K562 (cell line): Measurements from ENCODE around the gene CDCP1. TPM values are rescaled to one million over a fixed set of nuclear protein-coding genes. Genes with fewer than 3 reads are reported as not detected.

Source experiments
- CBFB ChIP-seq: sonication (generic); formaldehyde crosslinking; IDR thresholded peaks from 2 replicates; pipeline ENCODE4 v1.4.0; 2020; ENCODE audit warnings: mild to moderate bottlenecking, missing genetic modification reagents
- KDM5B ChIP-seq: fragments of 200-600 bp; sonication (generic); IDR thresholded peaks from 2 replicates; pipeline ENCODE4 v1.6.1; 2012; ENCODE audit warnings: low read depth, mild to moderate bottlenecking, moderate library complexity, low read length, control low read depth, inconsistent platforms; ENCODE audit not compliant: insufficient replicate concordance
- MIER1 ChIP-seq: fragments of 450-650 bp; IDR thresholded peaks from 2 replicates; pipeline ENCODE4 v1.6.1; 2016; ENCODE audit warnings: antibody characterized with exemption, mild to moderate bottlenecking, low read depth
- NFE2L1 ChIP-seq: fragments of 450-650 bp; IDR thresholded peaks from 2 replicates; pipeline ENCODE4 v1.6.1; 2016; ENCODE audit warnings: missing genetic modification characterization, low read depth, mild to moderate bottlenecking, missing compliant biosample characterization, moderate library complexity, borderline replicate concordance
- PHF8 ChIP-seq: fragments of 200-600 bp; sonication (generic); IDR thresholded peaks from 2 replicates; pipeline ENCODE4 v1.6.1; 2012; ENCODE audit warnings: mixed run types, mild to moderate bottlenecking, inconsistent platforms, low read length, moderate library complexity, borderline replicate concordance
- PRDM10 ChIP-seq: fragments of 450-650 bp; IDR thresholded peaks from 2 replicates; pipeline ENCODE4 v1.6.1; 2018; ENCODE audit not compliant: partially characterized antibody
- RBM25 ChIP-seq: fragments of 200-400 bp; formaldehyde crosslinking; IDR thresholded peaks from 2 replicates; pipeline ENCODE4 v1.6.1; 2018; ENCODE audit warnings: low read length, low read depth, moderate library complexity; ENCODE audit not compliant: severe bottlenecking
- RREB1 ChIP-seq: fragments of 250-450 bp; sonication (Bioruptor Pico); IDR thresholded peaks from 2 replicates; pipeline ENCODE4 v1.4.0; 2020
- SMARCB1 ChIP-seq: IDR thresholded peaks from 2 replicates; pipeline ENCODE4 v1.6.1; 2011; ENCODE audit warnings: improper control_type of control experiment, low read depth; ENCODE audit not compliant: insufficient read length
- SRSF7 ChIP-seq: fragments of 200-400 bp; formaldehyde crosslinking; optimal IDR thresholded peaks from 2 replicates; pipeline ENCODE3; 2017; ENCODE audit warnings: mild to moderate bottlenecking, low read depth, low read length
- ZKSCAN3 ChIP-seq: fragments of 250-450 bp; sonication (Bioruptor Pico); IDR thresholded peaks from 2 replicates; pipeline ENCODE4 v1.4.0; 2020
- ZNF274 ChIP-seq: IDR thresholded peaks from 2 replicates; pipeline ENCODE4 v1.6.1; 2011; ENCODE audit warnings: low read depth, mild to moderate bottlenecking, low read length, moderate library complexity, borderline replicate concordance
- ZNF699 ChIP-seq: fragments of 250-450 bp; sonication (Bioruptor Pico); IDR thresholded peaks from 2 replicates; pipeline ENCODE4 v1.8.0; 2021; ENCODE audit warnings: mild to moderate bottlenecking, moderate library complexity; ENCODE audit not compliant: insufficient replicate concordance
- ZNF766 ChIP-seq: fragments of 200-800 bp; sonication (Bioruptor generic); conservative IDR thresholded peaks from 2 replicates; pipeline ENCODE4 v1.6.1; 2016; ENCODE audit warnings: missing genetic modification characterization, missing compliant biosample characterization
- polyA plus RNA-seq, 8 experiments: library from polyadenylated mRNA; depleted of rRNA in 4 of 8; stranded (reverse) in 5 of 8; unstranded in 3 of 8; fragments of >200 nt; fragmentation: Nextera tagmentation in 2 of 8; fragmentation: Illumina TruSeq in 1 of 8; extraction: Ambion mirVana in 2 of 8; extraction: Trizol in 1 of 8; gene quantifications; 2 replicates each; pipeline versions ENCODE4 v1.2.1 to v1.2.3, GENCODE V29; 2011 to 2014; ENCODE audit warnings: inconsistent platforms in 1 of 8, missing spikeins in 1 of 8
- total RNA-seq, 7 experiments: library from RNA; depleted of rRNA in 6 of 7; stranded (reverse); fragments of >200 nt in 6 of 7; fragmentation: Illumina TruSeq in 2 of 7; extraction: Trizol in 2 of 7; gene quantifications; 2 replicates each; pipeline versions ENCODE4 v1.2.1 to v1.2.3, GENCODE V29; 2011 to 2021; ENCODE audit warnings: low replicate concordance in 1 of 7
- TF ChIP-seq, protein P1 (sequence below), 2 experiments: fragments of 450-650 bp; IDR thresholded peaks; 2 replicates each; pipeline ENCODE4 v1.6.1; 2016

The CDCP1 gene
- total and polyA plus RNA-seq, 9 of the 15 experiments (the other 6 are each of a cell fraction or from before 2014, with no cell fraction given): 3.9 to 16.4 (median 5.2) TPM

DNA sequence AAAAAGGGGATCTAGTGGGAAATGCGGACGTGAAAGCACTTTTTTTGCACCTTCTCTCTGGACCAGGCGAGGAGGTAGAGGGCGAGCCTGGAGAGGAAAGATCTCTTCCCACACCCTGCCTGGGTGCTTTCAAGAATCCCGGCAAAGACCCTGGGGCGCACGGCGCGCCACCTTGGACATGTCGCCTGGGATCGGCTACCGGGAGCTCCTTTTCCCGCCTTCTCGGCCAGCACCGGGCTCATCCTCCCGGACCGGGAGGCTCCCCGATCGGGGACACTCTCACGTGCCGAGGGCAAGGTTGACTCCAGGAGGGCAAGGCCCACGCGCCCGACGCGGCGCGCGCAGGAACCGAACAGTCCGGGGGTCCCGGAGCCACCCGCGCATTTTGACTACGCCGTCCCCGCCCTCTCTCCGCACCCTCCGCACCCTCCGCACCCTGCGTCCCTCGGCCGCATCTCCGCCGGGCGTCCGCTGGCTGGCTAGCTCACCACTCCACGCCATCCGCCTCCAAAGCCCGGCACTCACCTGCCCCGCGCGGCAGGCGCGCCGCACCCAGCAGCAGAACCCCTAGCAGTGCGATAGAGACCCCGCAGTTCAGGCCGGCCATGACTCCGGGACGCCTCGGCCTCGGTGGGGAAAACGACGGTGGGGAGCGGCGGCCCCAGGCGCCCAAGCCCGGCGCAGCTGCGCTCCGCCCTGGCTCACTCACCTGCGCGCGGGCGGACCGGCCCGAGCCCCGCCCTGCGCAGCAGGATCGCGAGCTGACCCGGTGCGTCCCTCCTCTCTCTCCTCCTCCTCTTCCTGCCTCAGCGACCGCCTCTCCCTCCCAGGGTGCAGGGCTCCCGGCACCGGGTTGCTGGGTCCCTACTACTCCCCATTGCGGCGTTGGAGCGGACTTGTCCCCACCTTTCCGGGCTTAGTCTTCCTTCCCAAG lies at the start of gene CDCP1 (continued):
- TF ChIP-seq PRDM10 (no peak), ZKSCAN3 (CRISPR knock-in tag) (no peak), SRSF7 (peak; percentile 76), RBM25 (no peak), NFE2L1 (tag) (no peak), MIER1 (no peak), KDM5B (peak; percentile 30), SMARCB1 (no peak), ZNF766 (no peak), CBFB (no peak), ZNF699 (no peak), RREB1 (CRISPR knock-in tag) (no peak), ZNF274 (no peak), PHF8 (peak; percentile 34; the same call in 1 of the 2 replicates)
- TF ChIP-seq, protein P1, sequence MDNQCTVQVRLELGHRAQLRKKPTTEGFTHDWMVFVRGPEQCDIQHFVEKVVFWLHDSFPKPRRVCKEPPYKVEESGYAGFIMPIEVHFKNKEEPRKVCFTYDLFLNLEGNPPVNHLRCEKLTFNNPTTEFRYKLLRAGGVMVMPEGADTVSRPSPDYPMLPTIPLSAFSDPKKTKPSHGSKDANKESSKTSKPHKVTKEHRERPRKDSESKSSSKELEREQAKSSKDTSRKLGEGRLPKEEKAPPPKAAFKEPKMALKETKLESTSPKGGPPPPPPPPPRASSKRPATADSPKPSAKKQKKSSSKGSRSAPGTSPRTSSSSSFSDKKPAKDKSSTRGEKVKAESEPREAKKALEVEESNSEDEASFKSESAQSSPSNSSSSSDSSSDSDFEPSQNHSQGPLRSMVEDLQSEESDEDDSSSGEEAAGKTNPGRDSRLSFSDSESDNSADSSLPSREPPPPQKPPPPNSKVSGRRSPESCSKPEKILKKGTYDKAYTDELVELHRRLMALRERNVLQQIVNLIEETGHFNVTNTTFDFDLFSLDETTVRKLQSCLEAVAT (IDR thresholded peaks at IDR 0.05): no peak
